ENCODE data around the gene HADH.
"Not testable (repeated sequence)": the region's sequence is repeated elsewhere in the genome, so short reads cannot be mapped to it uniquely, and the experiment has no call there.

HADH gene

GRCh38 chr4:107989537-107990386 is at the start of gene HADH:
Gene HADH (plus strand): TSS chr4:107989889. CDS start chr4:107989933, 44 bp downstream.
- peak; percentile 93 to 95 for DNase-seq

GRCh38 chr4:107945809-107946208 is 43.9 kb upstream of the HADH start:
- DNase-seq = no peak

GRCh38 chr4:107950746-107951540 is 38.7 kb upstream of the HADH start:
- DNase-seq = no peak

DNA sequence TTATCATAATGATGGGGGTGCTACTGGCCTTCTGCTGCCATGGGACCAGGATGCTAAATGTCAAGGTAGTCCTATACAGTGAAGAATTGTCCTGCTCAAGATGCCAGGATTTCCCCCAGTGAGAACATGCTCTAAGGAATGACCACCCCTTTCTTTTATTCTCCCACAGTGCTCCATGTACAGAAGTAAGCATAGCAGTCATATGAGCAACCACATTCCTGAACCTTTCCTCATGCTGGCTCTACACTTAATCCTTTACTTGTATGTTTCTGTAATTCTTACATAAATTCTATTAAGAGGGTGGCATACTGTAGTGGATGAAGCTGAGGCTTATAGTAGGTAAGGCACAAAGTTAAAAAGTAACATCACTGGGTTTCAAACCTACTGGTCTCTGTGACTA is 38.1 kb upstream of the HADH start:
- DNase-seq = no peak

DNA sequence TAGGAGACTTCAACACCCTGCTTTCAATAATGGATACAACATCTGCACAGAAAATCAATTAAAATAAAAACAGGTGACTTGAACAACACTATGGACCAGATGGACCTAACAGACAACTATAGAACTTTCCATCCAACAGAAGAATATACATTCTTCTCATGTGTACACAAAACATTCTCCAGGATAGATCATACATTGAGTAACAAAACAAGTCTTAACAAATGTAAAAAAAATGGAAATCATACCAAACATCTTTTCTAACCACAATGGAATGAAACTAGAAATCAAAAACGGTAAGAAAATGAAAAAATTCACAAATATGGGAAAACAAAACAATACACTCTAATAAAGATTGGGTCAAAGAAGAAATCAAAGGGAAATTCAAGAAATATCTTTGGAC is 33.7 kb upstream of the HADH start:
- no peak for DNase-seq

DNA sequence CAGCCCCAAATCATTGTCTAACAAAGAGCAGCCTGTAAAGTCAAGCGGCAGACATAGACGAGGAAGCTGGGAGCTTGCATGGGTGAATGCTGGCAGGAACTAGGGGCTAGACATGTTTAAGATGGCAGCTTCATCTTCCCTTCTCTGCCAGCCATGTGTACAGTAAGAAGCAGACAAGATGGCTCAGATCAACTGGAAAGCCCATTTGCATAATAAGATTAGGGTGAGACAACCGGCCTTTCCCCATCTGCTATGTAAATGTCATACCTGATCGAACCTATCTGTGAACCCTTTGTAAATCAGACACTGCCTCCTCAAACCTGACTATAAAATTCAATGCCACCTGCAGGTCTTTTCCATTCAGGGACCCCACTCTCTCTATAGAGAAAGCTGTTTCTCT is 22.8 kb upstream of the HADH start:
- no peak for DNase-seq

- DNase-seq = not testable (repeated sequence)
Measured at GRCh38 chr4:107967519-107967918, 22.2 kb upstream of the HADH start.

DNA sequence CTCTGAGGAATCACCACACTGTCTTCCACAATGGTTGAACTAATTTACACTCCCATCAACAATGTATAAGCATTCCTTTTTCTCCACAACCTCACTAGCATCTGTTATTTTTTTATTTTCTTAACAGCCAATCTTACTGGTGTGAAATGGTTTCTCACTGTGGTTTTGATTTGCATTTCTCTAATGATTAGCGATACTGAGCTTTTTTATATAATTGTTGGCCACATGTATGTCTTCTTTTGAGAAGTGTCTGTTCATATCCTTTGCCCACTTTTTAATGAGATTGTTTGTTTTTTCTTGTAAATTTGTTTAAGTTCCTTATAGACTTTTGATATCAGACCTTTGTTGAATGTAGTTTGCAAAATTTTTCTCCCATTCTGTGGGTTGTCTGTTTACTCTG is 21.8 kb upstream of the HADH start:
- DNase-seq = not testable (repeated sequence)

DNA sequence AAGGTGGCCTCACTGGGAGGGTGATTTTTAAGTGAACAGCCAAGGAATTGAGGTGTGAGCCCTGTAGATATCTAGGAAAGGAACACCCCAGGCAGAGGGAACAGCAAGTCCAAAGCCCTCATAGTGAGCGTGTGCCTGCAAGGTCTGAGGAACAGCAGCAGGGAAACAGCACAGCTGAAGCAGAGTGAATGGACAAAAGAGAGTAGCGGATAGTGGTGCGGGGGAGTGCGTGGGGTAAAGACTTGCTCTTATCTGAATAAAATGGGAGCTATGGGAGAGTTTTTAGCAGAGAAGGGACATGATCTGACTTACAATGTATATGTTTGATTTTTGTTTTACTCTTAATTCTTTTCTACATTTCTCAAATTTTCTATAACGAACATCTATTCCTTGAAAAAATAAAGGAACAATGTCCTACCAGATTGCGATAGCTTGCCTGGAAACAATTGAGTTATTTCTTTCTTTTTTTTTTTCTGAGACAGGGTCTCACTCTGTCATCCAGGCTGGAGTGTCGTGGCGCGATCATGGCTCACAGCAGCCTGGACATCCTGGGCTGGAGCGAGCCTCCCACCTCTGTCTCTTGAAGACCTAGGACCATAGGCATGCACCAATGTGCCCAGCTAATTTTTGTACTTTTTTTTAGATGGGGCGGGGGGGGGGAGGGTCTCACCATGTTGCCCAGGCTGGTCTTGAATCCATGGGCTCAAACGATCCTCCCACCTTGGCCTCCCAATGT is 19.5 kb upstream of the HADH start:
- no peak for DNase-seq

GRCh38 chr4:107972605-107973004 is 17.1 kb upstream of the HADH start:
- no peak for DNase-seq

DNA sequence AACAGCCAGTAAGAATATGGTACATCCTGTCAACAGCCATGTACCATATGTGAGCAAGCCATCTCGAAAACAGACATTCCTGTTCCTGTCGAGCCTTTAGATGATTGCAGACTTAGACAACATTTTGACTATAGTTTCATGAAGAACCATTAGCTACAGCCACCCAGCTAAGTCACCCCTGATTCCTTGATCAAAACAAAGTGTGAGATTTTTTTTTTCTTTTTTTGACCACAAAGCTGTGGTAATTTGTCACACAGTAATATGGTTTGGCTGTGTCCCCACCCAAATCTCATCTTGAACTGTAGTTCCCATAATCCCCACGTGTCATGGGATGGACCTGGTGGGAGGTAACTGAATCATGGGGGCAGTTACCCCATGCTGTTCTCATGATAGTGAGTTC is 15.2 kb upstream of the HADH start:
- DNase-seq = no peak

- DNase-seq = no peak
Measured at GRCh38 chr4:107977482-107977881, 12.2 kb upstream of the HADH start.

DNA sequence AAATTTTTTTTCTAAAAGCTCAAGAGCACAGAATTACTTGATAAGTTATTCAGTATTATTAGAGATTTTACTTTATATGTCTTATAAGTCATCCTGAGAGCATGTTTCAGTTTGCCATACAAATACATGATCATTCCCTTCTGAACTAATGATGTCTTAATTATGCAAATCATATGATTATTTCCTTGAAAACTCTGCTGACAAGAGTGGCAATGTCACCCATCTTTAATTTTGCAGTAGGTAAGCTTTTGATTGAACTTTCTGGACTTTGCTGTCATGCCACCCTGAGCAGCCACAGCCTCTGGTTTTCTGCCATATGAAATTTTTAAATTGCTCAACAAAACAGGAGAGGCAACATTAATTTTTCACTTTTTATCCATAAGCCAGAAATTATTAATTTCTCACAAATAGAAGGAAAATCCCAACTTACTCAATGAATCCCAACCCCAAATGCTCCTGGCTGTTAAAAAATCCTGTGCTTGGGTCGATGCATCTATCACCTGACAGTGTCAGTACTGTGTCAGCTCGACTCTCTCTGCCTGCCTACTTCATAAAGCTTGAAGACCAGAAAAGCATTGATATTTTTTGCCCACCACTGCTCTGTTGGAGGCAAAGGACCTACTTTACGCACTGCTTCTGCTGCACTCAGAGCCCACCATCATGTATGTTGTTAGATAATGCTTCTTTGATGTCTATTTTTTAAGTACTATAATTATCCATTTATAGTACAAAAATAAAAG is 11.6 kb upstream of the HADH start:
- no peak for DNase-seq

DNA sequence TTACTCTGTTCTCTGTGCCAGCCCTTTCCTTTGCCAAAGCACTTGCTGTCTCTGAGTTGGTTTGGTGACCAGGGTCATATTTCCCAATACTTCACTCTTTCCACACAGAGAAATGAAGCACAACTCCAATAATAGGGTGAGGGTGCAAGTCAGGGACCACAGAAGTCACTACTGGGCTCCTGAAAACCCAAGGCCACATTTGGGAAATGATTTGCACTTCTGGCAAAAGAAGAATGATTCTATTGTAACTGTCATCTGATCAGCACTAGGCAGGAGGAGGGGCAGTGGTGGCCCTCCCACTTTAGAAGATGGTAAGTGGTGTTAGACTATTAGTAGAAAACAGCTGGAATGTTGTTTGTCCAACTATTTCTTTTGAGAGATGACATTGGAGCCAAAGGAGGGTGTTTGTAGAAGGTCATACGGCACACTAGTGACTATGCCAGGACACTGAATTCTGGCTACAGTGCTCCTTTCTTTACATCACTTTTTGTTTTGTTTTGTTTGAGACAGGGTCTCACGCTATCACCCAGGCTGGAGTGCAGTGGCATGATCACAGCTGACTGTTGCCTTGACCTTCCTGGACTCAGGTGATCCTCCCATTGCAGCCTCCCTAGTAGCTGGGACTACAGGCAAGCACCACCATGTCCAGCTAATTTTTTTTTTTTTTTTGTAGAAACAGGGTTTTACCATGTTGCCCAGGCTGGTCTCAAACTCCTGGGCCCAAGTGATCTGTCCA is 10.8 kb upstream of the HADH start:
- DNase-seq = no peak

- DNase-seq = no peak
Measured at GRCh38 chr4:107987916-107988762, 1.6 kb upstream of the HADH start.

GRCh38 chr4:107988763-107989035 is 990 bp upstream of the HADH start:
- no peak for DNase-seq

GRCh38 chr4:107989162-107989536 is 540 bp upstream of the HADH start:
- no peak for DNase-seq

DNA sequence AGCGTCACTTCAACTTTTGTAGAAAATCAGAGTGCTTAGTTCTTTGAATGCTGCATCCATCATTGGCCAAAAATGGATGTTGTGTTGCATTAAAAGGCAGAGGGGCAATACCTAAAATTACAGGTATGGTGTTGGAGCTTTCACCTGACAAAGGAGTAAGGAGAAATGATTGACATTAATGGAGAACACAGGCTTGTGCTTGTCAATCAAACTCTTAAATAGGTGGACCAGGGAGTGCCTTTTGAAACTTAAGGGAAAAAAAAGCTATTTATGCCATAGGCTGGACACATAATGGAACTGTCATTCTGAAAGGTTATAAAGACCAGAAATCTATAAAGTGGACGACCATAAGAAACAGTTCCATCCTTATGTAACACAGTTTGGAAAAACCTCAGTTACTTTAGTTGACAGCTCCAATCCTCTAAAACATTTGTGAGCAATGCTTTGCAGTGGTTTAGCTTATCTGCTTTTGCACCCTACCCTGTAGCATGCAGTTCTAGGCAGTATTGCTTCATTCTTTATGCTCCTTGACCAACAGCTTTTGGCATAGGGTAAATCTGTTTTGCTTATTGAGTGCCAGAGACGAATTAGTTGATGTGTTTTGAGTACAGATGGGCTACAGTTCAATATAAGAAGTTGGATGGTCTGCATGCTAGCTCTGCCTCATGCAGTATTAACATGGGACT is 2.4 kb downstream of the HADH start:
- no peak for DNase-seq

DNA sequence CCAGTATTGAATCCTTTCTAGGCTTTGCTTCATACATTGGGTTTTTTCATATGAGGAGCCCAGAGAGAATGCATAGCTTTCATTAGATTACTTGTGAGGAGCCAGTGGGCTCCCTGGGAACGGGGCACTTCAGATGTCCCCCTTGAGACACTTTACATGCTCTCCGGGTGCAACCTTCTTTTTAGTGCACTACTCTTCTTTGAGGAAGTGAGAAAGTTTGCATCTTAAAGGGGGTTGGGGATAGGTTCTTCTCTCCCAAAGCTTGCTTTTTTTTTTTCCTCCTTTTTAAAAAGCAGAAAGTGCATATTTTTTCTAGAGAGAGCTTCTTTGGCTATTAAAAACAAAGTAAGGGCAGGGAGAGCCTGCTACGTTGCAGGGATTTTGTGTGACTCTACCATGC is 4.3 kb downstream of the HADH start:
- no peak for DNase-seq

- no peak for DNase-seq
Measured at GRCh38 chr4:107994894-107995293, 5.2 kb downstream of the HADH start.
